HepG2 (cell line): ENCODE results near the gene SUSD2. TPM values are rescaled to one million over a fixed set of nuclear protein-coding genes. Genes with fewer than 3 reads are reported as not detected.
A peak's percentile ranks its signal among the peaks of the same experiment; 100 is the strongest.

Source experiments
- BORCS8-MEF2B ChIP-seq: sonication (generic); formaldehyde crosslinking; IDR thresholded peaks from 2 replicates; pipeline ENCODE4 v1.8.0; 2022; ENCODE audit warnings: mild to moderate bottlenecking, missing genetic modification reagents
- CHD2 ChIP-seq: IDR thresholded peaks from 2 replicates; pipeline ENCODE4 v1.6.1; 2011; ENCODE audit warnings: low read depth, low read length, improper control_type of control experiment
- ETS1 ChIP-seq: sonication (generic); formaldehyde crosslinking; IDR thresholded peaks from 2 replicates; pipeline ENCODE4 v1.4.0; 2020; ENCODE audit warnings: missing genetic modification reagents
- JUND ChIP-seq: sonication (generic); formaldehyde crosslinking; IDR thresholded peaks from 2 replicates; pipeline ENCODE4 v1.8.0; 2022; ENCODE audit warnings: mild to moderate bottlenecking, missing genetic modification reagents
- NFAT5 ChIP-seq: sonication (generic); formaldehyde crosslinking; IDR thresholded peaks from 2 replicates; pipeline ENCODE4 v1.4.0; 2020; ENCODE audit warnings: missing genetic modification reagents
- NFE2L1 ChIP-seq: sonication (generic); formaldehyde crosslinking; IDR thresholded peaks from 2 replicates; pipeline ENCODE4 v1.4.0; 2020; ENCODE audit warnings: missing genetic modification reagents, mild to moderate bottlenecking, borderline replicate concordance
- PAX8 ChIP-seq: sonication (generic); formaldehyde crosslinking; IDR thresholded peaks from 2 replicates; pipeline ENCODE4 v1.8.0; 2022; ENCODE audit warnings: mild to moderate bottlenecking, missing genetic modification reagents, borderline replicate concordance
- PHF8 ChIP-seq: sonication (generic); formaldehyde crosslinking; IDR thresholded peaks from 2 replicates; pipeline ENCODE4 v1.5.0; 2020; ENCODE audit warnings: missing genetic modification reagents
- YEATS4 ChIP-seq: sonication (generic); formaldehyde crosslinking; IDR thresholded peaks from 2 replicates; pipeline ENCODE4 v1.4.0; 2020; ENCODE audit warnings: missing genetic modification reagents, borderline replicate concordance
- ZBTB34 ChIP-seq: sonication (generic); formaldehyde crosslinking; IDR thresholded peaks from 2 replicates; pipeline ENCODE4 v1.8.0; 2022; ENCODE audit warnings: mild to moderate bottlenecking, missing genetic modification reagents
- ZNF251 ChIP-seq: sonication (generic); formaldehyde crosslinking; IDR thresholded peaks from 2 replicates; pipeline ENCODE4 v1.9.0; 2021; ENCODE audit warnings: mild to moderate bottlenecking, missing genetic modification reagents
- ZNF367 ChIP-seq: sonication (generic); formaldehyde crosslinking; IDR thresholded peaks from 2 replicates; pipeline ENCODE4 v1.4.0; 2020; ENCODE audit warnings: missing genetic modification reagents, borderline replicate concordance
- ZNF382 ChIP-seq: sonication (generic); formaldehyde crosslinking; IDR thresholded peaks from 2 replicates; pipeline ENCODE4 v1.5.0; 2020; ENCODE audit warnings: missing genetic modification reagents, mild to moderate bottlenecking, borderline replicate concordance
- ZNF639 ChIP-seq: conservative IDR thresholded peaks from 2 replicates; pipeline ENCODE4 v1.6.1; 2018; ENCODE audit warnings: missing genetic modification reagents
- ZNF660 ChIP-seq: sonication (generic); formaldehyde crosslinking; IDR thresholded peaks from 2 replicates; pipeline ENCODE4 v1.5.1; 2020; ENCODE audit warnings: mild to moderate bottlenecking, low read depth, missing genetic modification reagents, borderline replicate concordance
- ZNF878 ChIP-seq: sonication (generic); formaldehyde crosslinking; IDR thresholded peaks from 2 replicates; pipeline ENCODE4 v1.8.1; 2023; ENCODE audit warnings: mild to moderate bottlenecking, missing genetic modification reagents, moderate library complexity
- ZXDC ChIP-seq: sonication (generic); formaldehyde crosslinking; IDR thresholded peaks from 2 replicates; pipeline ENCODE4 v1.5.0; 2020; ENCODE audit warnings: mild to moderate bottlenecking, missing genetic modification reagents
- polyA plus RNA-seq, 8 experiments: library from polyadenylated mRNA; depleted of rRNA in 3 of 8; stranded (reverse) in 7 of 8; unstranded in 1 of 8; fragments of >200 nt; fragmentation: Illumina TruSeq in 4 of 8; extraction: Trizol in 4 of 8; gene quantifications; 2 replicates each; pipeline versions ENCODE4 v1.2.1 to v1.2.3, GENCODE V29; 2011 to 2016; ENCODE audit warnings: low read depth in 4 of 8, missing spikeins in 1 of 8, mixed read lengths in 1 of 8; ENCODE audit not compliant: insufficient read depth in 1 of 8
- total RNA-seq, 5 experiments: library from RNA; depleted of rRNA; stranded (reverse); fragments of >200 nt; fragmentation: Illumina TruSeq; extraction: Trizol; gene quantifications; 2 replicates each; pipeline ENCODE4 v1.2.3, GENCODE V29; 2016; ENCODE audit warnings: low read depth in 1 of 5

The SUSD2 gene
- total and polyA plus RNA-seq, 2 of the 13 experiments (the other 11 are each of a cell fraction or from before 2014, with no cell fraction given), result 2.1 to 11.0 TPM

GRCh38 chr22:24156141-24156912 lies 25.0 kb upstream of the SUSD2 start (continued):
- TF ChIP-seq ZXDC (CRISPR knock-in tag) (no peak), ZNF251 (no peak), ZNF660 (CRISPR knock-in tag) (no peak), BORCS8-MEF2B (CRISPR knock-in tag) (no peak), ZNF382 (CRISPR knock-in tag) (no peak), ETS1 (CRISPR knock-in tag) (no peak), PHF8 (CRISPR knock-in tag) (no peak), NFE2L1 (CRISPR knock-in tag) (no peak), ZNF878 (CRISPR knock-in tag) (no peak), NFAT5 (CRISPR knock-in tag) (no peak), PAX8 (CRISPR knock-in tag) (no peak), ZNF639 (CRISPR knock-in tag) (no peak), ZNF367 (CRISPR knock-in tag) (no peak), CHD2 (no peak), YEATS4 (CRISPR knock-in tag) (peak; percentile 16; the same call in 1 of the 2 replicates), JUND (CRISPR knock-in tag) (no peak), ZBTB34 (no peak)
